Measurements from ENCODE around the gene ASTN2.

DNA sequence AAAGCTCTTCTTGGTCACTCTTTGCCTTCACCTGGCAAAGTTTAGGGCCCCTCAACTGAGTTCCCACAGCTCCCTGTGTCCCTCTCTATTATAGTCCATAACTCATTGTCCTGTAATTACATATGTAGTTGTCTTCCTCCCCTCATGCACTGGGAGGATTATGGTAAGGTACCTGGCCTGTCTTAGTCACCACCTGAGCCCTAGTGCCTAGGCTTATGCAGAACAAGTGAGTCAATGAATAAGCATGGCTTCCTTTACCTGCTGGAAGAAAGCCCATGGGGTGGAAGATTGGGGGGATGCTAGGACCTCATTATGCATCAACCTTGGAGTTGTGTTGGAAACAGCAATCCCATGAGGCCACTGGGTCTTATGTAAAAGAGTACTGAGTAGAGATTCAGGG, 915.4 kb downstream of the ASTN2 start:
- TF ChIP-seq CTCF (conservative IDR thresholded peaks at IDR 0.05) (no peak), ZFX (IDR thresholded peaks at IDR 0.05) (no peak)
